Measurements from ENCODE around the gene ATRNL1. TPM values are rescaled to one million over a fixed set of nuclear protein-coding genes. Genes with fewer than 3 reads are reported as not detected.
A peak's percentile ranks its signal among the peaks of the same experiment; 100 is the strongest.

Gene ATRNL1
- polyA plus RNA-seq, 1 of the 3 experiments (the other 2 are of a cell fraction) = 0.67 TPM

DNA sequence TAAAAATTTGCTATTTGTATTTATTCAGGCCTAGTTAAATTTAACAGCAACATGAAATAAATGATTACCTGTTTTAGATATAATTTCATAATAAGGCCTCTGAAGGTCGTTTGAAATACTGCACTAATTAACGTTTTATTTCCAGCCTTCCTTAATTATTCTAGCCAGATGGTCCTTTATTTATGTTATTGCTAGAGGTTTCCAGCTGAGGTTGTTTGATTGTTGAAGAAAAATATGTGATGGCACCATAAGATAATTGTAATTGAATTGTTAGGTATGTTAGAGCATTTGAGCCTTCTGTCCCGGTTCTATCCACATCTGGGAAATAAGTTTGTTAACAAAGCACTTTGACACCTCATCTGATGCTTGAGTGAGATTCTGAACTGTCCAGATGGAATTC is 556.1 kb downstream of the ATRNL1 start:
- 9% methylated on average over 3 of the region's 3 CpGs for WGBS (ENCODE audit: low lambda C conversion rate)
- no peak overlapping the region for H3K4me2 ChIP-seq
- no peaks in the 10 kb centered on the region for H3K9me2 ChIP-seq
- ChIA-PET POLR2A (no interaction called here), CTCF (interaction anchor here (0.9 to 1.4 kb wide), 2 partner anchors 12 to 58 kb away, joined by 3 read pairs; no protein-coding TSS in a partner anchor)
- H3K9me3 ChIP-seq = no peaks in the 10 kb centered on the region
- H3K4me3 ChIP-seq (ENCODE audit: low read depth in 2 of 2, low read length in 1 of 2) = no peak overlapping the region
- no peaks in the 10 kb centered on the region for H4K20me1 ChIP-seq (ENCODE audit: insufficient read depth)
- TF ChIP-seq EP300 (IDR thresholded peaks at IDR 0.05; ENCODE audit: borderline replicate concordance in 1 of 2, low read depth in 1 of 2, low read length in 1 of 2) = peak in 1 of 2 experiments; percentile 35; a peak in 1 of 4 replicates
- peak; percentile 21; the same call in 1 of the 2 replicates for TF ChIP-seq GATA2 (CRISPR knock-in tag; IDR thresholded peaks at IDR 0.05)
- no peak for TF ChIP-seq EZH2phosphoT487 (IDR thresholded peaks at IDR 0.05; ENCODE audit: borderline replicate concordance, low read depth)
- H3F3A ChIP-seq (replicated peaks; ENCODE audit: insufficient read depth) = no peaks in the 10 kb centered on the region
- H3K79me2 ChIP-seq (ENCODE audit: insufficient read depth) = no peaks in the 10 kb centered on the region
- no peak overlapping the region for H3K27ac ChIP-seq (ENCODE audit: low read depth in 2 of 2, low read length in 1 of 2)
- no peak overlapping the region for H2AFZ ChIP-seq (ENCODE audit: low read depth)
- peak; percentile 11 for DNase-seq
- no peaks in the 10 kb centered on the region for H3K36me3 ChIP-seq (replicated peaks in 1 of 2; ENCODE audit: control insufficient read depth in 1 of 2, insufficient read depth in 2 of 2, low read length in 1 of 2)
- H3K4me1 ChIP-seq (ENCODE audit: control insufficient read depth in 1 of 2, insufficient read depth in 2 of 2, low read depth in 1 of 2, low read length in 1 of 2) = no peaks in the 10 kb centered on the region; a peak in 1 of 4 replicates
- no peaks in the 10 kb centered on the region for H3K27me3 ChIP-seq (ENCODE audit: insufficient read depth)
- no peak overlapping the region for H3K9ac ChIP-seq

DNA sequence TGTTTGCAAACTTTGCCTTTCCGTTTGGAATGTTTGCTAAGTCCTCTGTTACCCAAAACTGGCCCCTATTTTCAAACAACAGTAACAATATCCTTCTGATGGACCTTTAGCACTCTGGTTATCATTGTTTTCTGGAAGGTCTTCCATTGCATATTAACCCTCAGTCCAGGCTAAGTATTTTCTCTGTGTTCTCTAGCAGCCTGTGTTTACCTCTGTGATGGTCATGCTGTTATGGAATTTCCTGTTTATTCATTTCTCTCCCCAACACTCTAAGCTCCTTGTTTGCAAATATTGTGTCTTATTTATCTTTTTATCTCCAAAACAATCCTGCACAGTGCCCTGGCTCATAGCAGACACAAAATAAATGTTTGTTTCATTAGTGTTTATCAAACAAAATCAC is 560.3 kb downstream of the ATRNL1 start:
- POLR2A ChIA-PET = no interaction called here
- no peak for DNase-seq
- Histone ChIP-seq H3K4me3 (ENCODE audit: low read depth in 2 of 2, low read length in 1 of 2) (no peak overlapping the region), H3K9me2 (no peaks in the 10 kb centered on the region), H3K9ac (no peak overlapping the region), H4K20me1 (ENCODE audit: insufficient read depth) (no peaks in the 10 kb centered on the region), H3F3A (replicated peaks; ENCODE audit: insufficient read depth) (no peaks in the 10 kb centered on the region), H3K9me3 (no peaks in the 10 kb centered on the region), H2AFZ (ENCODE audit: low read depth) (no peak overlapping the region), H3K4me1 (ENCODE audit: control insufficient read depth in 1 of 2, insufficient read depth in 2 of 2, low read depth in 1 of 2, low read length in 1 of 2) (no peaks in the 10 kb centered on the region; a peak in 1 of 4 replicates), H3K36me3 (replicated peaks in 1 of 2; ENCODE audit: control insufficient read depth in 1 of 2, insufficient read depth in 2 of 2, low read length in 1 of 2) (no peaks in the 10 kb centered on the region), H3K27me3 (ENCODE audit: insufficient read depth) (no peaks in the 10 kb centered on the region), H3K27ac (ENCODE audit: low read depth in 2 of 2, low read length in 1 of 2) (no peak overlapping the region), H3K79me2 (ENCODE audit: insufficient read depth) (no peaks in the 10 kb centered on the region), H3K4me2 (no peak overlapping the region)
- whole genome bisulfite sequencing (ENCODE audit: low lambda C conversion rate) = 10% methylated on average over 1 of the region's 1 CpG
- CTCF ChIA-PET = no interaction called here
- TF ChIP-seq MXI1 (IDR thresholded peaks at IDR 0.05; ENCODE audit: low read depth, low read length) (no peak), PBX3 (IDR thresholded peaks at IDR 0.05) (no peak)

- no peaks in the 10 kb centered on the region for H4K20me1 ChIP-seq (ENCODE audit: insufficient read depth)
- H3K4me3 ChIP-seq (ENCODE audit: low read depth in 2 of 2, low read length in 1 of 2) = no peak overlapping the region
- no peaks in the 10 kb centered on the region for H3K27me3 ChIP-seq (ENCODE audit: insufficient read depth)
- no peaks in the 10 kb centered on the region for H3K9me3 ChIP-seq
- no peak overlapping the region for H3K27ac ChIP-seq (ENCODE audit: low read depth in 2 of 2, low read length in 1 of 2)
- H3K79me2 ChIP-seq (ENCODE audit: insufficient read depth) = no peaks in the 10 kb centered on the region
- WGBS (ENCODE audit: low lambda C conversion rate) = 43% methylated on average over 5 of the region's 5 CpGs
- DNase-seq = no peak
- H3K36me3 ChIP-seq (replicated peaks in 1 of 2; ENCODE audit: control insufficient read depth in 1 of 2, insufficient read depth in 2 of 2, low read length in 1 of 2) = no peaks in the 10 kb centered on the region
- ChIA-PET POLR2A (no interaction called here), CTCF (no interaction called here)
- H3F3A ChIP-seq (replicated peaks; ENCODE audit: insufficient read depth) = no peaks in the 10 kb centered on the region
- H3K9ac ChIP-seq = no peak overlapping the region
- TF ChIP-seq JUND (IDR thresholded peaks at IDR 0.05) (no peak), GABPA (IDR thresholded peaks at IDR 0.05; ENCODE audit: low read depth) (no peak), MXI1 (IDR thresholded peaks at IDR 0.05; ENCODE audit: low read depth, low read length) (no peak), SIN3A (IDR thresholded peaks at IDR 0.05; ENCODE audit: borderline replicate concordance, low read depth, low read length) (no peak), RAD21 (IDR thresholded peaks at IDR 0.05; ENCODE audit: low read length) (no peak)
- TF ChIP-seq, protein P1, sequence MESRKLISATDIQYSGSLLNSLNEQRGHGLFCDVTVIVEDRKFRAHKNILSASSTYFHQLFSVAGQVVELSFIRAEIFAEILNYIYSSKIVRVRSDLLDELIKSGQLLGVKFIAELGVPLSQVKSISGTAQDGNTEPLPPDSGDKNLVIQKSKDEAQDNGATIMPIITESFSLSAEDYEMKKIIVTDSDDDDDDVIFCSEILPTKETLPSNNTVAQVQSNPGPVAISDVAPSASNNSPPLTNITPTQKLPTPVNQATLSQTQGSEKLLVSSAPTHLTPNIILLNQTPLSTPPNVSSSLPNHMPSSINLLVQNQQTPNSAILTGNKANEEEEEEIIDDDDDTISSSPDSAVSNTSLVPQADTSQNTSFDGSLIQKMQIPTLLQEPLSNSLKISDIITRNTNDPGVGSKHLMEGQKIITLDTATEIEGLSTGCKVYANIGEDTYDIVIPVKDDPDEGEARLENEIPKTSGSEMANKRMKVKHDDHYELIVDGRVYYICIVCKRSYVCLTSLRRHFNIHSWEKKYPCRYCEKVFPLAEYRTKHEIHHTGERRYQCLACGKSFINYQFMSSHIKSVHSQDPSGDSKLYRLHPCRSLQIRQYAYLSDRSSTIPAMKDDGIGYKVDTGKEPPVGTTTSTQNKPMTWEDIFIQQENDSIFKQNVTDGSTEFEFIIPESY (IDR thresholded peaks at IDR 0.05; ENCODE audit: borderline replicate concordance, low read depth) = no peak
- H3K4me2 ChIP-seq = no peak overlapping the region
- no peak overlapping the region for H2AFZ ChIP-seq (ENCODE audit: low read depth)
- no peaks in the 10 kb centered on the region; a peak in 1 of 4 replicates for H3K4me1 ChIP-seq (ENCODE audit: control insufficient read depth in 1 of 2, insufficient read depth in 2 of 2, low read depth in 1 of 2, low read length in 1 of 2)
- H3K9me2 ChIP-seq = no peaks in the 10 kb centered on the region
Measured at GRCh38 chr10:115654961-115655360, 561.8 kb downstream of the ATRNL1 start.
